MM.1S (cell line): Measurements from ENCODE around the gene FGF12.

ENCODE experiments used
- DNase-seq: peaks from one replicate; pipeline ENCODE4 v3.0.0-alpha.2; 2015
- H2AFZ ChIP-seq: fragments of 300-600 bp; sonication (generic); 2 replicates; pipeline ENCODE4 v1.6.0; 2016; ENCODE audit warnings: antibody characterized with exemption, low read length
- H3F3A ChIP-seq: fragments of 300-600 bp; sonication (generic); 2 replicates; pipeline ENCODE4 v1.6.1; 2016; ENCODE audit warnings: mild to moderate bottlenecking, antibody characterized with exemption, low read length, moderate library complexity, mixed read lengths; ENCODE audit not compliant: insufficient read depth
- H3K27ac ChIP-seq: fragments of 300-600 bp; sonication (generic); 2 replicates; pipeline ENCODE4 v1.5.1; 2016; ENCODE audit warnings: mild to moderate bottlenecking, low read length
- H3K27me3 ChIP-seq: fragments of 300-600 bp; sonication (generic); replicated peaks from 2 replicates; pipeline ENCODE4 v1.6.0; 2016; ENCODE audit warnings: low read length; ENCODE audit not compliant: insufficient read depth
- H3K36me3 ChIP-seq: fragments of 300-600 bp; sonication (generic); replicated peaks from 2 replicates; pipeline ENCODE4 v1.6.1; 2016; ENCODE audit warnings: mild to moderate bottlenecking, low read length, mixed read lengths; ENCODE audit not compliant: insufficient read depth
- H3K4me1 ChIP-seq: fragments of 300-600 bp; sonication (generic); 2 replicates; pipeline ENCODE4 v1.6.1; 2016; ENCODE audit warnings: low read length, mixed read lengths
- H3K4me2 ChIP-seq: fragments of 300-600 bp; sonication (generic); 2 replicates; pipeline ENCODE4 v1.6.0; 2016; ENCODE audit warnings: low read depth, low read length
- H3K4me3 ChIP-seq: fragments of 300-600 bp; sonication (generic); 2 replicates; pipeline ENCODE4 v1.5.1; 2016; ENCODE audit warnings: low read length, mixed read lengths
- H3K79me2 ChIP-seq: fragments of 300-600 bp; sonication (generic); 2 replicates; pipeline ENCODE4 v1.6.1; 2016; ENCODE audit warnings: mixed run types, low read length, mixed read lengths
- H3K9ac ChIP-seq: fragments of 300-600 bp; sonication (generic); 2 replicates; pipeline ENCODE4 v1.6.1; 2016; ENCODE audit warnings: low read length, mixed read lengths
- H3K9me2 ChIP-seq: fragments of 300-600 bp; sonication (generic); replicated peaks from 2 replicates; pipeline ENCODE4 v1.6.1; 2016; ENCODE audit warnings: mild to moderate bottlenecking, low read length, mixed read lengths; ENCODE audit not compliant: insufficient read depth
- H3K9me3 ChIP-seq: fragments of 300-600 bp; sonication (generic); replicated peaks from 2 replicates; pipeline ENCODE4 v1.6.1; 2016; ENCODE audit warnings: mild to moderate bottlenecking, low read length, mixed read lengths; ENCODE audit not compliant: insufficient read depth
- H4K20me1 ChIP-seq: fragments of 300-600 bp; sonication (generic); 2 replicates; pipeline ENCODE4 v1.6.1; 2016; ENCODE audit warnings: mild to moderate bottlenecking, low read length, moderate library complexity, mixed read lengths; ENCODE audit not compliant: insufficient read depth
- EZH2 ChIP-seq: fragments of 300-600 bp; sonication (generic); optimal IDR thresholded peaks from 2 replicates; pipeline ENCODE3; 2017; ENCODE audit warnings: low read depth, mild to moderate bottlenecking, antibody characterized with exemption, low read length, mixed read lengths
- EZH2phosphoT487 ChIP-seq: fragments of 300-600 bp; sonication (generic); IDR thresholded peaks from 2 replicates; pipeline ENCODE4 v1.6.1; 2018; ENCODE audit warnings: antibody characterized with exemption, low read length
- TF ChIP-seq, protein P1 (sequence below): fragments of 300-600 bp; sonication (generic); IDR thresholded peaks from 2 replicates; pipeline ENCODE4 v1.5.1; 2016; ENCODE audit warnings: antibody characterized with exemption, low read length, mixed read lengths

Gene FGF12

DNA sequence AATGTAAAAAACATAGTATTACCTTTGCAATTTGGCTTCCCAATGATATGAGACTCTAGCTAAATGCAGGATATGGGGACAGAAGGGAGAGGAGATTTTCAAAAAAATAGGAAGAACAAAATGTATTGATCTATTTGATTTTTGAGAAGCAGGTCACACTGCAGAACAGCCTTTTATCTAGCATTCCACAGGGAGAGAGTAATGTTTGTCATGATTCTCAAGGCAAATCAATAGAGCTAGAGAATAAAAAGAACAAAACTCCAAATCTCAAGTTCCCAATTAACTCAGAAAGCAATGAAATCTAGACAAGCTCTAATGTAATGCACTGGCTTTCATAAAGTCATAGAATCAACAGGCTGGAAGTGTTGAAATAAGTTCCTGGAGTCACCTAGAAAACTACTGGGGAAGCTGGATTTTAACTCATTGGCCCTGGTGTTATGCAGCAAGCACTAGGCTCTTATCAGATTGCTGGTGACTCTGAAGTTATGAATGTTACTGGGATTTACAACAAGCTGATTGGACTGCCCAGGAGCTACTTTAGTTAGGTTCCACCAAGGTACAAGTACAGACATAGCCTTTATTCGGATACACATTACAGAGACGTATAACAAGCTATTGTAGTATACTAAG, 442.8 kb downstream of the FGF12 start:
- Histone ChIP-seq H3K4me3 (no peak overlapping the region), H3K9ac (no peak overlapping the region), H4K20me1 (no peaks in the 10 kb centered on the region), H3K9me2 (no peaks in the 10 kb centered on the region), H2AFZ (no peak overlapping the region), H3K4me2 (no peak overlapping the region), H3K9me3 (no peaks in the 10 kb centered on the region), H3K4me1 (no peaks in the 10 kb centered on the region), H3K27ac (no peak overlapping the region), H3F3A (no peaks in the 10 kb centered on the region), H3K36me3 (no peaks in the 10 kb centered on the region), H3K79me2 (no peaks in the 10 kb centered on the region), H3K27me3 (no peaks in the 10 kb centered on the region)
- no peak for DNase-seq
- TF ChIP-seq, protein P1, sequence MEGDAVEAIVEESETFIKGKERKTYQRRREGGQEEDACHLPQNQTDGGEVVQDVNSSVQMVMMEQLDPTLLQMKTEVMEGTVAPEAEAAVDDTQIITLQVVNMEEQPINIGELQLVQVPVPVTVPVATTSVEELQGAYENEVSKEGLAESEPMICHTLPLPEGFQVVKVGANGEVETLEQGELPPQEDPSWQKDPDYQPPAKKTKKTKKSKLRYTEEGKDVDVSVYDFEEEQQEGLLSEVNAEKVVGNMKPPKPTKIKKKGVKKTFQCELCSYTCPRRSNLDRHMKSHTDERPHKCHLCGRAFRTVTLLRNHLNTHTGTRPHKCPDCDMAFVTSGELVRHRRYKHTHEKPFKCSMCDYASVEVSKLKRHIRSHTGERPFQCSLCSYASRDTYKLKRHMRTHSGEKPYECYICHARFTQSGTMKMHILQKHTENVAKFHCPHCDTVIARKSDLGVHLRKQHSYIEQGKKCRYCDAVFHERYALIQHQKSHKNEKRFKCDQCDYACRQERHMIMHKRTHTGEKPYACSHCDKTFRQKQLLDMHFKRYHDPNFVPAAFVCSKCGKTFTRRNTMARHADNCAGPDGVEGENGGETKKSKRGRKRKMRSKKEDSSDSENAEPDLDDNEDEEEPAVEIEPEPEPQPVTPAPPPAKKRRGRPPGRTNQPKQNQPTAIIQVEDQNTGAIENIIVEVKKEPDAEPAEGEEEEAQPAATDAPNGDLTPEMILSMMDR, result no peak

DNA sequence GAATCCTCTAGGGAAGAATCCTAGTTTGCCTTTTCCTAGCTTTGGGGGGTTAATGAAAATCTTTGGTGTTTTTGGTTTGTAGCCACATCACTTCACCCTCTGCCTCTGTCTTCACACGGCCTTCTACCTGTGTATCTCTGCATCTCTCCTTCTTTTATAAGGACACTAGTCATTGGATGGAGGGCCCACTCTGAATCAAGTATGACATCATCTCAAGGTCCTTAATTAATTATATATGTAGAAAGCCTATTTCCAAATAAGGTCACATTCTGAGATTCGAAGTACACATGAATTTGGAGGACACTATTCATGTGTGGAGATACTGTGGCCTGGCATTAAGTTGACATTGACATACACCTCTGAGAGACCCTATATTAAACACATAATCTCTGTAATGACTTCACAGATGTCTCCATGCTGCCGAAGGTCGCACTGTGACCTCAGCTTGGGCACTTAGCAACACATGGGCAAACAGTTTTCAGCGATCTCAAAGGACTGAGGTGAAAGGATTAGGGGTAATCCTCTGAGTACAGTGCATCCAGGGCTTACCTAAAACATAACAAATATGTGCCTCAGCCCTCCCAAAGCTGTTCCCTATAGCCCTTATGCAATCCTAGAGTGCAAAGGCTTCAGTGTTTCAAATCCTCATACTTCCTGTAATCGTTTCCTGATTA, 446.0 kb downstream of the FGF12 start:
- no peak overlapping the region for H2AFZ ChIP-seq
- H3K4me3 ChIP-seq, result no peak overlapping the region
- no peaks in the 10 kb centered on the region for H3K79me2 ChIP-seq
- no peaks in the 10 kb centered on the region for H3K9me2 ChIP-seq
- no peak for TF ChIP-seq EZH2
- TF ChIP-seq EZH2phosphoT487, result no peak
- TF ChIP-seq, protein P1, result no peak
- no peaks in the 10 kb centered on the region for H4K20me1 ChIP-seq
- no peaks in the 10 kb centered on the region for H3K27me3 ChIP-seq
- H3F3A ChIP-seq, result no peaks in the 10 kb centered on the region
- H3K36me3 ChIP-seq, result no peaks in the 10 kb centered on the region
- no peaks in the 10 kb centered on the region for H3K4me1 ChIP-seq
- DNase-seq, result no peak
- H3K9me3 ChIP-seq, result no peaks in the 10 kb centered on the region
- no peak overlapping the region for H3K9ac ChIP-seq
- no peak overlapping the region for H3K27ac ChIP-seq
- no peak overlapping the region for H3K4me2 ChIP-seq

DNA sequence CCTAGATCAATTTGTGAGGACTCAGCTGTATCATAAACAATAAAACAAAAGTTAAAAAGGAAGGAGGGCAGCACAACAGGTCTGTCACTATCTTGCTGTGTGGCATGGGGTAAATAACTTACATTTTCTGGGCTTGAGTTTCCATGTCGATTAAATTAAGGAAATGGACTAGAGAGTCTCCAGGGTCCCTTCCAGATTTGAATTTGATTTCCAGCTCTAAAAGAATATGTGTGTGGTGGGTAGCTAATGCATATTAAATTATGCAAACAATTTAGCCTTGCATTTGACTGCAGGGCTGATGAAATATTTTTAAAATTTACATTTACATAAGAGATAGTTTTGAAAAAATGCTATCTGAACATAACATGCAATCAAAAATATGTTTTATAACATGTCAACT, 447.7 kb downstream of the FGF12 start:
- H4K20me1 ChIP-seq, result no peaks in the 10 kb centered on the region
- H3K27ac ChIP-seq, result no peak overlapping the region
- H3K36me3 ChIP-seq, result no peaks in the 10 kb centered on the region
- H3K27me3 ChIP-seq, result no peaks in the 10 kb centered on the region
- H3K79me2 ChIP-seq, result no peaks in the 10 kb centered on the region
- no peak overlapping the region for H3K9ac ChIP-seq
- no peaks in the 10 kb centered on the region for H3F3A ChIP-seq
- no peaks in the 10 kb centered on the region for H3K9me3 ChIP-seq
- no peaks in the 10 kb centered on the region for H3K4me1 ChIP-seq
- no peak overlapping the region for H3K4me2 ChIP-seq
- TF ChIP-seq EZH2, result no peak
- TF ChIP-seq, protein P1, result no peak
- TF ChIP-seq EZH2phosphoT487, result no peak
- no peak overlapping the region for H2AFZ ChIP-seq
- no peak for DNase-seq
- no peaks in the 10 kb centered on the region for H3K9me2 ChIP-seq
- H3K4me3 ChIP-seq, result no peak overlapping the region
